B cell (primary cell): Measurements from ENCODE around the gene CPPED1. TPM values are rescaled to one million over a fixed set of nuclear protein-coding genes. Genes with fewer than 3 reads are reported as not detected.

Source experiments
- ATAC-seq: fragments of 200-7000 bp; cut with Tn5 transposase; one replicate; pipeline ENCODE4 v1.10.0; 2021; ENCODE audit warnings: low read depth, mild to moderate bottlenecking, moderate number of reproducible peaks, moderate library complexity
- CTCF ChIA-PET: fragments of 350-600 bp; sonication (Branson Sonifier 250); formaldehyde crosslinking; loops from one replicate; lab custom pipeline; 2021; ENCODE audit warnings: antibody characterized with exemption, inconsistent platforms; lab: Charles Lee
- POLR2A ChIA-PET: fragments of 350-600 bp; sonication (Branson Sonifier 250); formaldehyde crosslinking; loops from one replicate; lab custom pipeline; 2021; ENCODE audit warnings: antibody characterized with exemption; lab: Charles Lee
- DNase-seq: peaks from one replicate; pipeline ENCODE4 v3.0.0; 2013
- H2AFZ ChIP-seq: 2 replicates; pipeline ENCODE4 v1.6.1; 2012; ENCODE audit warnings: mild to moderate bottlenecking, low read depth, low read length; ENCODE audit not compliant: insufficient read depth, poor library complexity, severe bottlenecking
- H3K27ac ChIP-seq, 2 donors: 1 replicate in 1 of 2; 2 replicates in 1 of 2; pipeline ENCODE4 v1.5.1; 2012 to 2013; ENCODE audit warnings: low read length in 2 of 2, mild to moderate bottlenecking in 2 of 2, moderate library complexity in 1 of 2
- H3K27me3 ChIP-seq, 4 experiments: fragments of 200-600 bp in 1 of 4; sonication (generic) in 1 of 4; replicated peaks in 1 of 4; 1 replicate in 2 of 4; 2 replicates in 2 of 4; pipeline versions ENCODE4 v1.6.1 to v1.7.0; 2013 to 2016; ENCODE audit warnings: low read length in 3 of 4, mild to moderate bottlenecking in 2 of 4, mixed read lengths in 1 of 4, moderate library complexity in 1 of 4; ENCODE audit not compliant: insufficient read depth in 4 of 4, control insufficient read depth in 3 of 4; ENCODE audit errors: control extremely low read depth in 1 of 4
- H3K36me3 ChIP-seq, 2 experiments: replicated peaks in 1 of 2; 1 replicate in 1 of 2; 2 replicates in 1 of 2; pipeline versions ENCODE4 v1.6.1 to v1.7.1; 2013; ENCODE audit warnings: low read length in 1 of 2; ENCODE audit not compliant: insufficient read depth in 2 of 2, control insufficient read depth in 1 of 2; ENCODE audit errors: control extremely low read depth in 1 of 2, extremely low read depth in 1 of 2
- H3K4me1 ChIP-seq, 2 donors: fragments of 200-600 bp in 1 of 2; sonication (generic) in 1 of 2; 1 replicate in 1 of 2; 2 replicates in 1 of 2; pipeline versions ENCODE4 v1.5.1 to v1.6.1; 2013 to 2017; ENCODE audit warnings: low read length in 2 of 2; ENCODE audit not compliant: control insufficient read depth in 2 of 2, insufficient read depth in 2 of 2
- H3K4me2 ChIP-seq: replicated peaks from 2 replicates; pipeline ENCODE3; 2012; ENCODE audit warnings: mild to moderate bottlenecking, low read depth, low read length; ENCODE audit not compliant: poor library complexity, severe bottlenecking
- H3K4me3 ChIP-seq, 5 experiments: fragments of 200-600 bp in 1 of 5; sonication (generic) in 1 of 5; 1 replicate in 3 of 5; 2 replicates in 2 of 5; pipeline versions ENCODE4 v1.5.1 to v1.7.0; 2011 to 2016; ENCODE audit warnings: low read length in 4 of 5, mild to moderate bottlenecking in 4 of 5, low read depth in 2 of 5, control low read depth in 1 of 5, moderate library complexity in 1 of 5; ENCODE audit not compliant: insufficient read depth in 1 of 5; ENCODE audit errors: control extremely low read depth in 1 of 5, extremely low read depth in 1 of 5
- H3K79me2 ChIP-seq: fragments of 200-600 bp; sonication (generic); one replicate; pipeline ENCODE4 v1.6.0; 2016; ENCODE audit warnings: low read length; ENCODE audit not compliant: control insufficient read depth, insufficient read depth
- H3K9ac ChIP-seq: fragments of 200-600 bp; sonication (generic); 2 replicates; pipeline ENCODE4 v1.6.1; 2017; ENCODE audit warnings: mild to moderate bottlenecking, low read length, moderate library complexity
- H3K9me3 ChIP-seq, 3 donors: one replicate each; pipeline versions ENCODE4 v1.6.1 to v1.7.1; 2013; ENCODE audit warnings: low read length in 2 of 3; ENCODE audit not compliant: control insufficient read depth in 2 of 3, insufficient read depth in 1 of 3; ENCODE audit errors: control extremely low read depth in 1 of 3
- H4K20me1 ChIP-seq: 2 replicates; pipeline ENCODE4 v1.6.0; 2012; ENCODE audit warnings: mild to moderate bottlenecking, low read length; ENCODE audit not compliant: insufficient read depth, control insufficient read depth, poor library complexity, severe bottlenecking
- H3K27ac Mint-ChIP-seq: one replicate; pipeline ENCODE4 v1.8.0; 2021; ENCODE audit warnings: mixed read lengths
- H3K27me3 Mint-ChIP-seq: one replicate; pipeline ENCODE4 v1.8.0; 2021; ENCODE audit warnings: mixed read lengths
- H3K4me1 Mint-ChIP-seq: one replicate; pipeline ENCODE4 v1.8.0; 2021; ENCODE audit warnings: mixed read lengths
- H3K4me3 Mint-ChIP-seq: one replicate; pipeline ENCODE4 v1.8.0; 2021; ENCODE audit warnings: mixed read lengths
- H3K9me3 Mint-ChIP-seq: one replicate; pipeline ENCODE4 v1.8.0; 2022; ENCODE audit warnings: mixed read lengths; ENCODE audit not compliant: insufficient read depth
- CTCF ChIP-seq: fragments of 200-600 bp; IDR thresholded peaks from one replicate; pipeline ENCODE4 v1.8.0; 2022; ENCODE audit warnings: antibody characterized with exemption, mild to moderate bottlenecking
- EZH2 ChIP-seq: IDR thresholded peaks from 2 replicates; pipeline ENCODE4 v1.6.1; 2012; ENCODE audit warnings: borderline replicate concordance, low read depth, mild to moderate bottlenecking, moderate library complexity, low read length; ENCODE audit not compliant: insufficient read depth, poor library complexity, severe bottlenecking
- WGBS: methylation state at CpG from one replicate; pipeline ENCODE4 v1.1.5; 2013; ENCODE audit warnings: missing lambda C conversion rate; ENCODE audit not compliant: insufficient coverage; 5-methylcytosine and 5-hydroxymethylcytosine counted together
- intact Hi-C: fragments of 100-400 bp; cut with micrococcal nuclease; formaldehyde crosslinking; loops from one replicate; pipeline ENCODE4 v1.10.0; 2022
- polyA plus RNA-seq: library from polyadenylated mRNA; depleted of rRNA; stranded (reverse); fragments of >200 nt; gene quantifications from 2 replicates; pipeline ENCODE4 v1.2.3, GENCODE V29; 2012
- total RNA-seq, 2 donors: library from RNA; stranded (reverse); fragments of 120-200 nt in 1 of 2; gene quantifications; 1 replicate in 1 of 2; 2 replicates in 1 of 2; pipeline versions ENCODE4 v1.2.3 to v1.2.4, GENCODE V29; 2013 to 2022

CPPED1 gene
- total and polyA plus RNA-seq, 2 donors (not counting 1 experiment from before 2014, with no cell fraction given), result 5.9 to 11.3 TPM

- H3K27ac Mint-ChIP-seq, result no peak overlapping the region
- WGBS, result 96% methylated on average over 9 of the region's 12 CpGs
Observed at GRCh38 chr16:12760819-12761611, 42.7 kb downstream of the CPPED1 start.

More at GRCh38 chr16:12760819-12761611, 42.7 kb downstream of the CPPED1 start:
- CTCF ChIA-PET, result no interaction called here
- Histone ChIP-seq H3K27ac (no peak overlapping the region), H3K9ac (no peak overlapping the region), H3K27me3 (no peaks in the 10 kb centered on the region), H2AFZ (no peak overlapping the region), H4K20me1 (no peaks in the 10 kb centered on the region), H3K4me1 (no peaks in the 10 kb centered on the region), H3K4me2 (no peak overlapping the region), H3K4me3 (no peak overlapping the region), H3K9me3 (peaks cover 0 to 3% (median 0%) of the 10 kb centered on the region in 3 donors), H3K79me2 (no peaks in the 10 kb centered on the region), H3K36me3 (peaks cover 0 to 1% of the 10 kb centered on the region in 2 experiments)
- H3K27me3 Mint-ChIP-seq, result no peaks in the 10 kb centered on the region
- POLR2A ChIA-PET, result no interaction called here
- H3K9me3 Mint-ChIP-seq, result no peaks in the 10 kb centered on the region
- ATAC-seq (no peak), DNase-seq (no peak)
- peaks cover 7% of the 10 kb centered on the region for H3K4me1 Mint-ChIP-seq
- intact Hi-C loops, result no loop called here
- no peak for TF ChIP-seq CTCF
- TF ChIP-seq EZH2, result no peak
- no peak overlapping the region for H3K4me3 Mint-ChIP-seq
